Measurements from ENCODE around the gene NEFH.
"Not testable (repeated sequence)": the region's sequence is repeated elsewhere in the genome, so short reads cannot be mapped to it uniquely, and the experiment has no call there.

The NEFH gene

DNA sequence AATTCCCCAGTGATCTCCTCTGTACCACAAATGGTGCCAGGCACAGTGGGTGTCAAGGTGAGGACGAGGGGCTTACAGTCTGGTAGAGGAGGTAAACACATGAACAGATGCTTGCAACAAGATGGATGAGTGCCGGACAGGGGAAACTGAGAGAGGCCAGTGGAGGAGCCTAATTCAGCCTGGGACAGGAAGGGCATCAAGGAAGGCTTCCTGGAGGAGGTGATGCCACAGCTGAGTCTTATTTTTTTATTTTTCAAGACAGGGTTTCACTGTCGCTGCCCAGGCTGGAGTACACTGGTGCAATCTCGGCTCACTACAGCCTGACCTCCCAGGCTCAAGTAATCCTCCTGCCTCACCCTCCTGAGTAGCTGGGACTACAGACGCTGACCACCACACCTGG is 18.8 kb upstream of the NEFH start:
- DNase-seq (ENCODE audit: low spot score) = no peak

DNA sequence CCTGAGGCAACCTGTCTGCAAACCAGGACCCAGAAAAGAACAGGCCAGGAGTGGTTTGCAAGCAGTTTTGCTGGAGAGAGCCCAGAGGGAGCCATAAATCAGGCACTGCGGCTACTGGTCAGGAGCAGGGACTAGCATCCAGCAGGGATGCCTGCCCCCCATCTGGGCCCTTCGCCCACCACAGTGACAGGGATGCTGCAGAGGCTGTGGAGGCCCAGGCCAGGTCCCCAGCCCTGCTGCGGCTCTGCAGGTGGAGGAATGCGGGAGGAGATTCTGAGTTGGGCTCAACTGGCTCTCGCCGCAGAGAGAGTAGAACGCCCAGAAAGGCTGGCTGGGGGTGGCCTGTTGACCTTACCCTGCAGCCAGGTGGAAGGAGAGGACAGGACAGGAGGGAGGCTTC is 16.4 kb upstream of the NEFH start:
- no peak for DNase-seq (ENCODE audit: low spot score)

- DNase-seq (ENCODE audit: low spot score) = no peak
These were observed 15.4 kb upstream of the NEFH start for GRCh38 chr22:29464581-29464980.

DNA sequence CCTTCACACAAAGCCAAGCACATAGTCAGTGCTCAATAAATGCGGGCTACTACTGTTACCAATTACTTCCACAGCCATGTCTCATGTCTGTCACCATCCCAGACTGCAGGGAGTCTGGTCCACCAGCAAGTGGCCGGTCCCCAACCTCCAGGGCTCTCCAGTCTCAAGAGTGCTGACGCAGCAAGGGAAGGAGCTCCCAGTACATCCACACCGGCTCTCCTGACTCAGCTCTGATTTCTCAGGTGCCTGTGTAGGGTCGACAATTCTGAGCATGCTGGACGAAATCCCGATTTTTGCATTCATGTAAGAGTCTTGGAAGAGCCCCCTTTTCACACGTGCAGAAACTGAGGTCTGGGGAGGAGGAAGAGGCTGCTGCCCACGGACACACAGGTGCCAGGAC is 10.3 kb upstream of the NEFH start:
- no peak for DNase-seq (ENCODE audit: low spot score)

- DNase-seq (ENCODE audit: low spot score) = peak; percentile 64
These were observed 9.7 kb upstream of the NEFH start for GRCh38 chr22:29470159-29470855.

DNA sequence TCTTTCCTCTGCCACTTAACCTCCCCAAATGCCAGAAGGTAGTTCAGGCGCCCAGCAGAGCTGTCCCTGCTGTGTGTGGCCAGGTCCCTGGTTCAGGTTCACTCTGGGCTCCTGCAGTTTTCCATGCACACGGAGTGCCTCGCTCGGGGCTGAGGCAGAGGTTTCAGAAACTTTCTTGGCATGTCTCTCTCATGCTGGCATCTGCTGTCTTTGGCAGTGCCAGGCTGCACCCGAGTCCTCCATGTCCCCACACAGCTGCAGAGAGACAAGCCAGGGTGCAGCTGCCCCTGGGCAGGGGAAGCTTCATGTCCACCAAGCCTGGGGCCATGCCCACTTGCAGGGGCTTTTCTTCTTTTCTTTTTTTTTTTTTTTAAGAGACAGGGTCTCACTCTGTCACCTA is 7.0 kb upstream of the NEFH start:
- no peak for DNase-seq (ENCODE audit: low spot score)

- DNase-seq (ENCODE audit: low spot score) = no peak
These were observed 4.5 kb upstream of the NEFH start for GRCh38 chr22:29475550-29475949.

DNA sequence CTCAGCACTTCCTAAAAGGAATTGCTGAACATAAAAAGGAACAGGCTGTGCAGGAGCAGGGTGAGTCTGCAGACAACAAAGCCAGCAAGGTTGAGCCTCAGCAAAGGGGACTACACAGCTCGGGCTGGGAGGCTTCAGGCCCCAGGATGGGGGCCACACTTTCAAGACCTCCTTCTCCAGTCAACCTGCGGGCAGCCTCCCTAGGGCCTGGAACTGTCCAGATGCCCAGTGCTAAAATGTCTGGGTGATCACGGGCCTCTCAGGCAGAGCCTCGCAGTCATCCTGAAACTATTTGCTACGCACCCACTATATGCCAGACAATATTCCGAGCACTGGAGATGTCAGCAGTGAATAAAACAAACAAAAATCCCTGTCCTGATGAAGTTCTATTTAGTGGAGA is 3.9 kb upstream of the NEFH start:
- DNase-seq (ENCODE audit: low spot score) = no peak

DNA sequence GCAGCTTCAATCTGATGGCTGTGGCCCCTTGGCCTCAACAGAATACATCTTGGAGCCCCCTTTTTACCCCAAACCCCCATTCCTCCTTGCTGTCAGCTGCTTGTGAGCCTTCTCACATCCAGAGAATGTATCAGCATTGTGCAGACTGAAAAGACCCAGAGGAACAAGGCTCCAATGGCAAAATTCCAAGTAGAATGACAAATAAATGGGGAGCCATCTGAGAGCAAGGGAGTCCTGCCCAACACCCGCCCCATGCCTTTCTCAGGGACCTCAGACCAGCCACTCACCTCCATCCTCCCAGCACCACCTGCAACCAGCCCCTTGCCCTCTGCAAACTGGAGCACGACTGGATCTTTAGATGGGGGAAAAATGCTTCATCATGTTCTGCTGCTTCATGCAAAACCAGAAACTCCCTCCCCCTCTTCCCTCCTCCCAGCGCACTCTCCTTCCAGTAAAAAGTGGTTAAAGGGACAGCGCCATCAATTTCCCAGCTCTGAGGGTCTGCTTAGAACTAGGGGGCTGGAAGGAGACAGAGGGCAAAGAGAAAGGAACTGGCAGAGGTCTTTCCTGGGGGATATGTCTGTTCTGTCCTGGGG is 2.2 kb upstream of the NEFH start:
- DNase-seq (ENCODE audit: low spot score) = no peak

- peak; percentile 66 for DNase-seq (ENCODE audit: low spot score)
These were observed 1.4 kb upstream of the NEFH start for GRCh38 chr22:29478326-29479276.

GRCh38 chr22:29480262-29480511 is 169 bp downstream of the NEFH start:
- no peak for DNase-seq (ENCODE audit: low spot score)

GRCh38 chr22:29480512-29481264 is 670 bp downstream of the NEFH start:
- DNase-seq (ENCODE audit: low spot score) = no peak

DNA sequence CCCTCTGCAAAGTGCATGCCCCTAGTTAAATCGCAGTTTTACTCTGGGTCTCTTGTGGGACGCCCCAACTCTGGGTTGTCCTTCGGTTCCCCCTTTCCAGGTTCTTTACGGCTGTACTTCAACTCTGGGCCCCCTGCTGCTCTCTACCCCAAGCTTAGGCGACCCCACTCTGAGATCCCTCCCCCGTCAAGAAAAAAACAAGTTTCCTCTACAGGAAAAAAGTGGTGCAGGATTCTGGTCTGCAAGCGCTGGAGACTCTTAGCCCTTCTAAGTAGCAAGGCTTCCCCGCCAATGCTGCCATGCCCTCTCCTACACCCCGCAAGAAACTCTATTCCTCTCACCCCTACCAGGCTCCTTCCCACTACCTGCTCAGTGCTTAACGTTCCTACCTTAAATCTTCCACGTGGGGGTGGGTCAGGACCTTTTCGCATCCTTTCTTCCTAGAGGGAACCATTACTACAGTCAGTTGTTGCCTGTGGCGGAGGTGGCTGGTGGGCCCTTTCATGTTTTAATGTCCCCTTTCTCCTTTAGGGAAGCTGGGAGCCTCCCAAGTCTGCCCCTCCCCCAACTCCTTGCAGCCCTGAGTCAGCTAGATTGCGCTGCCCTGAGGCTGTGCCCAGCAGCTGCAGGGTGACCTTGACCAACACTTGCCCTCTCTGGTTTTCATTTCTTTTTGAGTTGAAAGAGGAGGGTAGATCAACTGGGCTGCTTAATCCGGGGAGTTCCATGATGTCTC is 1.4 kb downstream of the NEFH start:
- no peak for DNase-seq (ENCODE audit: low spot score)

GRCh38 chr22:29482253-29482652 is 2.2 kb downstream of the NEFH start:
- DNase-seq (ENCODE audit: low spot score) = no peak

GRCh38 chr22:29482726-29483125 is 2.7 kb downstream of the NEFH start:
- no peak for DNase-seq (ENCODE audit: low spot score)

- no peak for DNase-seq (ENCODE audit: low spot score)
These were observed 3.2 kb downstream of the NEFH start for GRCh38 chr22:29483254-29483653.

DNA sequence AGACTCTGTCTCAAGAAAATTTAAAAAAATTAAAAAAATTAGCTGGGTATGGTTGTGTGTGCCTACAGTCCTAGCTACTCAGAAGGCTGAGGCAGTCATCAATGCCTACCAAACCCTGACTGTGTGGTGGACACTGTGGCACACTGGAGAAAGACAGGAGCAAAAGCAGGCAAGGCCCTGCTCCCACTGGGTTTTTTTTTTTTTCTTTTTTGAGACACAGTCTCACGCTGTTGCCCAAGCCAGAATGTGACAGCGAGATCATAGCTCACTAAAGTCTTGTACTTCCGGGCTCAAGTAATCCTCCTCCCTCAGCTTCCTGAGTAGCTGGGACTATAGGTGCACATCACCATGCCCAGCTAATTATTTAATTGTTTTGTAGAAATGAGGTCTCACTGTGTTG is 4.6 kb downstream of the NEFH start:
- no peak for DNase-seq (ENCODE audit: low spot score)

DNA sequence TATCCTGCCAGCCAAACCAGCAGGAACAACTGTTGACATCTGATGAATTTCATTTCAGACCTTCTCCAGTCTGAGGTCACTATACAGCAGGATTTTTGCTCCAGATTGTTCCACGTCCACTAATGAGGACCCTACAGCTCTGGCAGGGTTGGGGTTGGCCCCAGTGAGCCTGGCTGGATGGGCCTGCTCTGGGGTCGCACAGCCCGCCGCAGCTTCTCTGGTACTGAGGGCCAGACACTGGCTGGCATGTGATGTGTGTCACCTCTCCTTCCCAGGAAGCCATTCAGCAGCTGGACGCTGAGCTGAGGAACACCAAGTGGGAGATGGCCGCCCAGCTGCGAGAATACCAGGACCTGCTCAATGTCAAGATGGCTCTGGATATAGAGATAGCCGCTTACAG is 5.4 kb downstream of the NEFH start:
- no peak for DNase-seq (ENCODE audit: low spot score)

- DNase-seq (ENCODE audit: low spot score) = no peak
These were observed 7.5 kb downstream of the NEFH start for GRCh38 chr22:29487426-29487986.

DNA sequence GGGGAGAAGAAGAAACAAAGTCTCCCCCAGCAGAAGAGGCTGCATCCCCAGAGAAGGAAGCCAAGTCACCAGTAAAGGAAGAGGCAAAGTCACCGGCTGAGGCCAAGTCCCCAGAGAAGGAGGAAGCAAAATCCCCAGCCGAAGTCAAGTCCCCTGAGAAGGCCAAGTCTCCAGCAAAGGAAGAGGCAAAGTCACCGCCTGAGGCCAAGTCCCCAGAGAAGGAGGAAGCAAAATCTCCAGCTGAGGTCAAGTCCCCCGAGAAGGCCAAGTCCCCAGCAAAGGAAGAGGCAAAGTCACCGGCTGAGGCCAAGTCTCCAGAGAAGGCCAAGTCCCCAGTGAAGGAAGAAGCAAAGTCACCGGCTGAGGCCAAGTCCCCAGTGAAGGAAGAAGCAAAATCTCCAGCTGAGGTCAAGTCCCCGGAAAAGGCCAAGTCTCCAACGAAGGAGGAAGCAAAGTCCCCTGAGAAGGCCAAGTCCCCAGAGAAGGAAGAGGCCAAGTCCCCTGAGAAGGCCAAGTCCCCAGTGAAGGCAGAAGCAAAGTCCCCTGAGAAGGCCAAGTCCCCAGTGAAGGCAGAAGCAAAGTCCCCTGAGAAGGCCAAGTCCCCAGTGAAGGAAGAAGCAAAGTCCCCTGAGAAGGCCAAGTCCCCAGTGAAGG is 9.2 kb downstream of the NEFH start:
- not testable (repeated sequence) for DNase-seq (ENCODE audit: low spot score)

DNA sequence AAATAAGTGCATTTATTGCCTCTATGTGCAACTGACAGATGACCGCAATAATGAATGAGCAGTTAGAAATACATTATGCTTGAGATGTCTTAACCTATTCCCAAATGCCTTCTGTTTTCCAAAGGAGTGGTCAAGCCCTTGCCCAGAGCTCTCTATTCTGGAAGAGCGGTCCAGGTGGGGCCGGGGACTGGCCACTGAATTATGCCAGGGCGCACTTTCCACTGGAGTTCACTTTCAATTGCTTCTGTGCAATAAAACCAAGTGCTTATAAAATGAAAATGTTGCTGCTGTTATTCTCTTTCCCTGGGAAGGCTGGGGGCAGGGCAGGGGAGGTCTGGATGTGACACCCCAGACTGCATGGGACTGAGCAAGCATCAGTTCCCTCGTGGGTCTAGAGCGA is 11.0 kb downstream of the NEFH start:
- no peak for DNase-seq (ENCODE audit: low spot score)

Measured in COLO829 (cell line).